Stimulated activated CD8-positive, alpha-beta memory T cell treated with anti-CD3 and anti-CD28 coated beads, Interleukin-12 subunit alpha, Interleukin-12 subunit beta, amount 100 ng/mL, for 24 hours (primary cell): ENCODE results near the gene FGF5.

ENCODE experiments used
- DNase-seq: peaks from one replicate; pipeline ENCODE4 v3.0.0-alpha.2; 2020; ENCODE audit errors: extremely low read depth

Gene FGF5

GRCh38 chr4:80336582-80336981 lies 70.1 kb downstream of the FGF5 start:
- DNase-seq = no peak

- no peak for DNase-seq
Measured at GRCh38 chr4:80340036-80340435, 73.6 kb downstream of the FGF5 start.
